Keratinocyte (primary cell): ENCODE data around the gene NAALADL1. TPM values are rescaled to one million over a fixed set of nuclear protein-coding genes. Genes with fewer than 3 reads are reported as not detected.

Source experiments
- DNase-seq: peaks from one replicate; pipeline ENCODE4 v3.0.0-alpha.2; 2011; ENCODE audit warnings: low read depth, missing footprints, low spot score
- FAIRE-seq: peaks from 2 replicates; lab custom pipeline; 2011; peaks lifted over from hg19 to GRCh38; lab: Jason Lieb, UNC
- H2AFZ ChIP-seq: 2 replicates; pipeline ENCODE4 v1.6.0; 2012; ENCODE audit warnings: low read length, control low read depth, inconsistent platforms; ENCODE audit not compliant: control insufficient read depth
- H3K27ac ChIP-seq: 2 replicates; pipeline ENCODE4 v1.5.1; 2011; ENCODE audit warnings: low read length; ENCODE audit not compliant: control insufficient read depth, insufficient read depth
- H3K27me3 ChIP-seq: 3 replicates; pipeline ENCODE4 v1.6.0; 2011; ENCODE audit warnings: low read length; ENCODE audit not compliant: control insufficient read depth, insufficient read depth; ENCODE audit errors: extremely low read depth
- H3K36me3 ChIP-seq, 2 experiments: 2 replicates in 1 of 2; 3 replicates in 1 of 2; pipeline ENCODE4 v1.5.1; 2011; ENCODE audit warnings: low read length in 2 of 2, mild to moderate bottlenecking in 1 of 2; ENCODE audit not compliant: control insufficient read depth in 2 of 2, insufficient read depth in 2 of 2; ENCODE audit errors: extremely low read depth in 1 of 2
- H3K4me1 ChIP-seq: 3 replicates; pipeline ENCODE4 v1.5.1; 2011; ENCODE audit warnings: low read length; ENCODE audit not compliant: control insufficient read depth, insufficient read depth; ENCODE audit errors: extremely low read depth
- H3K4me2 ChIP-seq: 3 replicates; pipeline ENCODE4 v1.6.0; 2011; ENCODE audit warnings: low read depth, low read length; ENCODE audit not compliant: control insufficient read depth, insufficient read depth; ENCODE audit errors: extremely low read depth
- H3K4me3 ChIP-seq, 3 experiments: fragments of 200-600 bp in 1 of 3; sonication (generic) in 1 of 3; 2 replicates in 2 of 3; 3 replicates in 1 of 3; pipeline ENCODE4 v1.5.1; 2011 to 2016; ENCODE audit warnings: low read length in 3 of 3, mild to moderate bottlenecking in 3 of 3, control low read depth in 2 of 3, inconsistent platforms in 1 of 3, low read depth in 1 of 3, mixed read lengths in 1 of 3, mixed run types in 1 of 3, moderate library complexity in 1 of 3; ENCODE audit not compliant: control insufficient read depth in 2 of 3, insufficient read depth in 2 of 3; ENCODE audit errors: extremely low read depth in 1 of 3
- H3K79me2 ChIP-seq: 2 replicates; pipeline ENCODE4 v1.6.0; 2012; ENCODE audit warnings: low read length; ENCODE audit not compliant: control insufficient read depth, insufficient read depth
- H3K9ac ChIP-seq: 3 replicates; pipeline ENCODE4 v1.6.0; 2011; ENCODE audit warnings: low read length; ENCODE audit not compliant: control insufficient read depth, insufficient read depth; ENCODE audit errors: extremely low read depth
- H3K9me1 ChIP-seq: 3 replicates; pipeline ENCODE4 v1.6.0; 2011; ENCODE audit warnings: low read length; ENCODE audit not compliant: control insufficient read depth, insufficient read depth; ENCODE audit errors: extremely low read depth
- H3K9me3 ChIP-seq: 2 replicates; pipeline ENCODE4 v1.5.1; 2012; ENCODE audit warnings: low read depth, low read length; ENCODE audit not compliant: control insufficient read depth
- H4K20me1 ChIP-seq: 3 replicates; pipeline ENCODE4 v1.6.0; 2011; ENCODE audit warnings: low read length; ENCODE audit not compliant: control insufficient read depth, insufficient read depth; ENCODE audit errors: extremely low read depth
- CTCF ChIP-seq, 3 experiments: IDR thresholded peaks in 1 of 3; conservative IDR thresholded peaks in 1 of 3; optimal IDR thresholded peaks in 1 of 3; 2 replicates in 2 of 3; 3 replicates in 1 of 3; pipeline versions ENCODE3 to v1.5.1; 2011; ENCODE audit warnings: low read length in 3 of 3, mild to moderate bottlenecking in 3 of 3, moderate library complexity in 2 of 3, control low read depth in 1 of 3, inconsistent platforms in 1 of 3; ENCODE audit not compliant: insufficient read depth in 2 of 3; ENCODE audit errors: extremely low read depth in 1 of 3
- EZH2 ChIP-seq: IDR thresholded peaks from one replicate; pipeline ENCODE4 v1.6.1; 2012; ENCODE audit warnings: inconsistent platforms, mild to moderate bottlenecking, low read length, moderate library complexity
- dilution Hi-C: fragments of 300-500 bp; cut with MboI; formaldehyde crosslinking; loops from one replicate; pipeline ENCODE4 v1.7.0; 2020; ENCODE audit warnings: low sequenced_read_pairs; ENCODE audit not compliant: extremely low pct_ligation_motif_present
- polyA plus RNA-seq, 5 experiments: library from polyadenylated mRNA; depleted of rRNA in 3 of 5; stranded (reverse) in 3 of 5; stranded (forward) in 1 of 5; unstranded in 1 of 5; fragments of >200 nt; gene quantifications; 1 replicate in 1 of 5; 2 replicates in 3 of 5; 3 replicates in 1 of 5; pipeline versions ENCODE4 v1.2.1 to v1.2.3, GENCODE V29; 2011 to 2012; ENCODE audit warnings: missing spikeins in 2 of 5, low read depth in 1 of 5, low replicate concordance in 1 of 5

The NAALADL1 gene
- polyA plus RNA-seq, 1 donor (not counting 4 experiments of a cell fraction or from before 2014, with no cell fraction given) = 2.3 TPM

GRCh38 chr11:65051398-65051858, 6.9 kb downstream of the NAALADL1 start:
- no peak for FAIRE-seq
- peaks cover 4% of the 10 kb centered on the region for H3K27me3 ChIP-seq
- dilution Hi-C loops = no loop called here
- TF ChIP-seq EZH2 (no peak), CTCF (optimal IDR thresholded peaks at IDR 0.05 in 1 of 3, IDR thresholded peaks at IDR 0.05 in 1 of 3, conservative IDR thresholded peaks at IDR 0.05 in 1 of 3; ENCODE audit: extremely low read depth in 1 of 3, insufficient read depth in 2 of 3, low read length in 3 of 3) (no peak)
- no peak overlapping the region for H3K4me3 ChIP-seq
- H3K79me2 ChIP-seq = no peaks in the 10 kb centered on the region
- peaks cover 3% of the 10 kb centered on the region for H3K4me1 ChIP-seq
- no peaks in the 10 kb centered on the region for H3K36me3 ChIP-seq
- H2AFZ ChIP-seq = no peak overlapping the region
- H3K4me2 ChIP-seq = no peak overlapping the region
- H3K27ac ChIP-seq = no peak overlapping the region
- no peaks in the 10 kb centered on the region for H3K9me3 ChIP-seq
- no peak overlapping the region for H3K9ac ChIP-seq
- no peaks in the 10 kb centered on the region for H4K20me1 ChIP-seq
- DNase-seq = no peak
- no peaks in the 10 kb centered on the region for H3K9me1 ChIP-seq

- Histone ChIP-seq H3K9ac (no peak overlapping the region), H2AFZ (peak overlapping the region; percentile 47), H3K4me2 (peak overlapping the region; percentile 54), H3K36me3 (peaks cover 3 to 7% of the 10 kb centered on the region in 2 experiments), H3K4me1 (peaks cover 8% of the 10 kb centered on the region), H3K79me2 (no peaks in the 10 kb centered on the region), H3K9me3 (no peaks in the 10 kb centered on the region), H3K4me3 (peak overlapping the region in 2 of 3 experiments; percentile 26 to 31), H3K27ac (no peak overlapping the region), H3K9me1 (no peaks in the 10 kb centered on the region), H4K20me1 (no peaks in the 10 kb centered on the region), H3K27me3 (no peaks in the 10 kb centered on the region)
- no peak for FAIRE-seq
- dilution Hi-C loops = no loop called here
- no peak for DNase-seq
- no peak for TF ChIP-seq EZH2
- TF ChIP-seq CTCF (optimal IDR thresholded peaks at IDR 0.05 in 1 of 3, IDR thresholded peaks at IDR 0.05 in 1 of 3, conservative IDR thresholded peaks at IDR 0.05 in 1 of 3; ENCODE audit: extremely low read depth in 1 of 3, insufficient read depth in 2 of 3, low read length in 3 of 3) = no peak
Measured at GRCh38 chr11:65047581-65048422, 10.6 kb downstream of the NAALADL1 start.
